Astrocyte (in vitro differentiated cells and primary cell): ENCODE results near the gene CARD10. TPM values are rescaled to one million over a fixed set of nuclear protein-coding genes. Genes with fewer than 3 reads are reported as not detected.

Source experiments
- DNase-seq: peaks from one replicate; pipeline ENCODE4 v3.0.0-alpha.2; 2010; ENCODE audit warnings: low read depth
- FAIRE-seq: peaks from 2 replicates; lab custom pipeline; 2011; peaks lifted over from hg19 to GRCh38; lab: Jason Lieb, UNC
- H2AFZ ChIP-seq: 2 replicates; pipeline ENCODE4 v1.6.0; 2012; ENCODE audit warnings: low read depth, low read length, inconsistent platforms
- H3K27ac ChIP-seq: 2 replicates; pipeline ENCODE4 v1.5.1; 2011; ENCODE audit warnings: low read depth, low read length, inconsistent platforms
- H3K27me3 ChIP-seq: 2 replicates; pipeline ENCODE4 v1.6.0; 2011; ENCODE audit warnings: low read length, inconsistent platforms; ENCODE audit not compliant: insufficient read depth
- H3K36me3 ChIP-seq: 2 replicates; pipeline ENCODE4 v1.5.1; 2011; ENCODE audit warnings: low read length, inconsistent platforms; ENCODE audit not compliant: insufficient read depth
- H3K4me1 ChIP-seq: 2 replicates; pipeline ENCODE4 v1.5.1; 2011; ENCODE audit warnings: low read length, inconsistent platforms; ENCODE audit not compliant: insufficient read depth
- H3K4me2 ChIP-seq: 2 replicates; pipeline ENCODE4 v1.6.0; 2012; ENCODE audit warnings: low read length, inconsistent platforms
- H3K4me3 ChIP-seq: 2 replicates; pipeline ENCODE4 v1.5.1; 2011; ENCODE audit warnings: low read depth, mild to moderate bottlenecking, low read length, inconsistent platforms; ENCODE audit not compliant: insufficient read depth
- H3K79me2 ChIP-seq: 2 replicates; pipeline ENCODE4 v1.6.0; 2012; ENCODE audit warnings: mild to moderate bottlenecking, low read length, inconsistent platforms; ENCODE audit not compliant: insufficient read depth
- H3K9ac ChIP-seq: 2 replicates; pipeline ENCODE4 v1.6.0; 2012; ENCODE audit warnings: mild to moderate bottlenecking, low read length, inconsistent platforms
- H3K9me3 ChIP-seq: 2 replicates; pipeline ENCODE4 v1.5.1; 2012; ENCODE audit warnings: low read depth, mild to moderate bottlenecking, low read length, inconsistent platforms; ENCODE audit not compliant: insufficient read depth
- H4K20me1 ChIP-seq: 2 replicates; pipeline ENCODE4 v1.6.0; 2012; ENCODE audit warnings: low read length, inconsistent platforms; ENCODE audit not compliant: insufficient read depth
- H3K27ac Mint-ChIP-seq: one replicate; pipeline ENCODE4 v1.8.0; 2021; ENCODE audit warnings: mild to moderate bottlenecking, mixed read lengths; ENCODE audit not compliant: unreplicated experiment
- H3K27me3 Mint-ChIP-seq: one replicate; pipeline ENCODE4 v1.8.0; 2021; ENCODE audit warnings: low read depth, mixed read lengths; ENCODE audit not compliant: unreplicated experiment
- H3K36me3 Mint-ChIP-seq: one replicate; pipeline ENCODE4 v1.8.0; 2021; ENCODE audit warnings: low read depth, mixed read lengths; ENCODE audit not compliant: unreplicated experiment
- H3K4me1 Mint-ChIP-seq: one replicate; pipeline ENCODE4 v1.8.0; 2021; ENCODE audit warnings: low read depth, mixed read lengths; ENCODE audit not compliant: unreplicated experiment
- H3K4me3 Mint-ChIP-seq: one replicate; pipeline ENCODE4 v1.8.0; 2021; ENCODE audit warnings: mild to moderate bottlenecking, moderate library complexity, mixed read lengths; ENCODE audit not compliant: unreplicated experiment
- H3K9me3 Mint-ChIP-seq: one replicate; pipeline ENCODE4 v1.8.0; 2021; ENCODE audit warnings: mild to moderate bottlenecking, mixed read lengths; ENCODE audit not compliant: unreplicated experiment
- EZH2 ChIP-seq: IDR thresholded peaks from 2 replicates; pipeline ENCODE4 v1.6.1; 2012; ENCODE audit warnings: mild to moderate bottlenecking, low read length, inconsistent platforms; ENCODE audit not compliant: insufficient read depth
- total RNA-seq: library from RNA; stranded (reverse); gene quantifications from 2 replicates; pipeline ENCODE4 v1.2.1, GENCODE V29; 2021
- TF ChIP-seq, protein P1 (sequence below): IDR thresholded peaks from 2 replicates; pipeline ENCODE4 v1.5.1; 2011; ENCODE audit warnings: low read depth, mild to moderate bottlenecking, inconsistent platforms, low read length, moderate library complexity; ENCODE audit not compliant: insufficient read depth

The CARD10 gene
- total RNA-seq, 1 donor from 2014 or later = 22.6 TPM

DNA sequence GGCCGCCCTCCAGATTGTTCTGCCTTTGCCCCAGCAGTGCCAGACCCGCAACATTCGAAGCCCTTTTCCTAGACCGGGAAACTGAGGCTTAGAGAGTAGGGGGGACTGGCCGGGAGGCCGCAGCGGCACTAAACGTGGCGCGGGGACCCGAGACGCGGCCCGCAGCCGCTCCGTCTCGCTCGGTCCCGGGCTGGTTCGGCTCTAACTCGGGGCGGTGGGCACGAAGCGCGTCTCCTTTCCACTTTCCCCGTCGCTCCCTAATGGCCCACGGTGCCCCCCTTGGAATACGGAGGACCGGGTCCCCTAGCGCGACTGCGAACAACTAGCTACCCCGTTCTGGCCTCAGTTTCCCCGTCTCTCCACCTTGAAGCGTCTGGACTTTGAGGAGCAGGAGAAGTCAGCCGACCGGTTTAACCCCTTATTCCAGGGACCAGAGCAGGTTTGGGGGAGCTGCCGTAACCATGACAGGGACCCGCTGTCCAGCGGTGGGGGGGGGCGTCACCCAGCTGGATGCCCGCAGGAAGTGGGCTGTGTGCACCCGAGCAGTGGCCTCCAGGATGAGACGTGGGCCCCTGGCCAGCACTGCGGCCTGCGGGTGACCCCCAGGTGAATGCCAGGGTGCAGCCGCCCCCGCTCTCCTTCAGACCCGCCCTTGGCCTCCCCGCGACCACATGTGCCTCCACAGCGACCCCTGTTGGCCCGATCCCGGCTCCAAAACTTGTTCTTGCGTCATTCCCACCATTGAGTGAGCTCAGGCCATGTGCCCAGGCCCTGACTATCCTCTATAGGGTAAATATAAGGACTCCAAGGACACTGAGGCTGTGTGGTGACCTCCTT, 42.2 kb upstream of the CARD10 start:
- H3K36me3 ChIP-seq = no peaks in the 10 kb centered on the region
- DNase-seq (peak; percentile 69), FAIRE-seq (no peak)
- H3K9ac ChIP-seq = peak overlapping the region; percentile 100
- no peaks in the 10 kb centered on the region for H3K36me3 Mint-ChIP-seq
- H3K79me2 ChIP-seq = peaks cover 64% of the 10 kb centered on the region
- no peaks in the 10 kb centered on the region for H3K27me3 Mint-ChIP-seq
- no peaks in the 10 kb centered on the region for H3K9me3 ChIP-seq
- H4K20me1 ChIP-seq = peaks cover 45% of the 10 kb centered on the region
- H3K27ac Mint-ChIP-seq = peak overlapping the region; percentile 98
- peaks cover 39% of the 10 kb centered on the region for H3K4me1 Mint-ChIP-seq
- no peaks in the 10 kb centered on the region for H3K27me3 ChIP-seq
- no peak overlapping the region for H2AFZ ChIP-seq
- no peak for TF ChIP-seq EZH2
- TF ChIP-seq, protein P1, sequence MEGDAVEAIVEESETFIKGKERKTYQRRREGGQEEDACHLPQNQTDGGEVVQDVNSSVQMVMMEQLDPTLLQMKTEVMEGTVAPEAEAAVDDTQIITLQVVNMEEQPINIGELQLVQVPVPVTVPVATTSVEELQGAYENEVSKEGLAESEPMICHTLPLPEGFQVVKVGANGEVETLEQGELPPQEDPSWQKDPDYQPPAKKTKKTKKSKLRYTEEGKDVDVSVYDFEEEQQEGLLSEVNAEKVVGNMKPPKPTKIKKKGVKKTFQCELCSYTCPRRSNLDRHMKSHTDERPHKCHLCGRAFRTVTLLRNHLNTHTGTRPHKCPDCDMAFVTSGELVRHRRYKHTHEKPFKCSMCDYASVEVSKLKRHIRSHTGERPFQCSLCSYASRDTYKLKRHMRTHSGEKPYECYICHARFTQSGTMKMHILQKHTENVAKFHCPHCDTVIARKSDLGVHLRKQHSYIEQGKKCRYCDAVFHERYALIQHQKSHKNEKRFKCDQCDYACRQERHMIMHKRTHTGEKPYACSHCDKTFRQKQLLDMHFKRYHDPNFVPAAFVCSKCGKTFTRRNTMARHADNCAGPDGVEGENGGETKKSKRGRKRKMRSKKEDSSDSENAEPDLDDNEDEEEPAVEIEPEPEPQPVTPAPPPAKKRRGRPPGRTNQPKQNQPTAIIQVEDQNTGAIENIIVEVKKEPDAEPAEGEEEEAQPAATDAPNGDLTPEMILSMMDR = peak; percentile 69
- H3K4me2 ChIP-seq = peak overlapping the region; percentile 85
- peak overlapping the region; percentile 92 for H3K27ac ChIP-seq
- H3K4me1 ChIP-seq = peaks cover 57% of the 10 kb centered on the region
- no peaks in the 10 kb centered on the region for H3K9me3 Mint-ChIP-seq
- peak overlapping the region; percentile 89 for H3K4me3 ChIP-seq
- H3K4me3 Mint-ChIP-seq = peak overlapping the region; percentile 85

DNA sequence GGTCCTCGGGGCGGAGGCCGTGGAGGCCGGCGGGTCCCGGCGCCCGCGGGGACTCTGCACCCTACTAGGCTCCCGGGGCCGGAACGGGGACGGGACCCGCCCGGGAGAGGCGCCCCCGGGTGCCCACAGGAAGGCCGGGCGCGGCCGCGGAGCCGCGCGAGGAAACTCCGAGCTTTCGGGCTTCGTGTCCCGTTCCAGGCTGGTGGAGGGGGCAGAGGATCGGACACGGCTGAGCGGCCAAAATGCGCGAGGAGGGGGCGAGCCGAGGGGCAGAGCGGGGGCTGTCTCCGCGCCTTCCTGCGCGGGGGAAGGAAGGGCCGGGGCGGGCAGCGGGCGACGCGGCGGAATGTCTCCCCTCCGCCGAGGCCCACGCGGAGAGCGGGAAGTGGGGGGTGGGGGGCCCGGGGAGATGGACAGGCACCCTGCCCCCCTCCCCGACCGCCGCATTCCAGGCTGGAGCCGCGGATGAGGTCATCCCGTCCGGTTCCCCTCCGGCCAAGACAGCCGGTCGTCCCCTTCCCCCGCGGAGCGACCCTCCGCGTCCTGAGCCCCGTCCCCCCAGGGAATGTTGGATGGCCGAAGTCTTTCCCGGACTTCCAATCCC, 41.5 kb upstream of the CARD10 start:
- H3K9me3 ChIP-seq = no peaks in the 10 kb centered on the region
- DNase-seq = peak; percentile 55
- peak overlapping the region; percentile 89 for H3K4me3 ChIP-seq
- no peaks in the 10 kb centered on the region for H3K36me3 Mint-ChIP-seq
- peak overlapping the region; percentile 98 for H3K27ac Mint-ChIP-seq
- peak overlapping the region; percentile 92 for H3K27ac ChIP-seq
- peaks cover 38% of the 10 kb centered on the region for H4K20me1 ChIP-seq
- peak overlapping the region; percentile 85 for H3K4me3 Mint-ChIP-seq
- no peak overlapping the region for H2AFZ ChIP-seq
- H3K79me2 ChIP-seq = peaks cover 57% of the 10 kb centered on the region
- TF ChIP-seq, protein P1 = no peak
- no peak for TF ChIP-seq EZH2
- no peaks in the 10 kb centered on the region for H3K36me3 ChIP-seq
- FAIRE-seq = no peak
- no peaks in the 10 kb centered on the region for H3K27me3 Mint-ChIP-seq
- no peaks in the 10 kb centered on the region for H3K27me3 ChIP-seq
- peaks cover 53% of the 10 kb centered on the region for H3K4me1 ChIP-seq
- H3K4me1 Mint-ChIP-seq = peaks cover 40% of the 10 kb centered on the region
- H3K9me3 Mint-ChIP-seq = no peaks in the 10 kb centered on the region
- peak overlapping the region; percentile 85 for H3K4me2 ChIP-seq
- peak overlapping the region; percentile 100 for H3K9ac ChIP-seq
